LHCN-M2 (cell line): ENCODE measurements around the gene ZNF672. TPM values are rescaled to one million over a fixed set of nuclear protein-coding genes. Genes with fewer than 3 reads are reported as not detected.
"Not testable (repeated sequence)": the region's sequence is repeated elsewhere in the genome, so short reads cannot be mapped to it uniquely, and the experiment has no call there.

Source experiments
- DNase-seq: peaks from one replicate; pipeline ENCODE4 v3.0.0-alpha.2; 2012; ENCODE audit warnings: low read depth
- total RNA-seq: library from RNA; depleted of rRNA; stranded (reverse); fragments of >200 nt; gene quantifications from 2 replicates; pipeline ENCODE4 v1.2.3, GENCODE V29; 2014; rRNA removed

Gene ZNF672
- total RNA-seq, 1 experiment from 2014 or later = 28.4 TPM

GRCh38 chr1:248884632-248885295 is 46.7 kb downstream of the ZNF672 start:
- peak; percentile 24 for DNase-seq

DNA sequence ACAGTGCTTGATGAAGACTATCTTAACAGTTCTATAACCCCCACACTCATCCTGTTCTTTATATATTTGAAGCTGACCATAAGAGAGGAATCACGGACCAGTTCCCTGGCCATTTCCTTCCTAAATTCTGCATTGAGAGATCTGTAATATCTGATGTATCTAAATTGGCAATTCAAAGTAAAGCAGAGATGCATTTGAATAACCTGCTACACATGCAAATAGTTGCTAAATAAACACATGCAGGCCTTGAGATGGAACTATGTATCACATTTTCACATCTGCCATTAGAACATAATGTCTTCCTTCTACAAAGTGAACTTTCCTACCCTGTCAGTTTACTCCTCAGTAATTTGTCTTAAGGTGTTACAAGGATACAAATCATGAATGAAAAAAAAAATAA is 47.6 kb downstream of the ZNF672 start:
- no peak for DNase-seq

GRCh38 chr1:248886237-248886895 is 48.3 kb downstream of the ZNF672 start:
- peak; percentile 59 for DNase-seq

DNA sequence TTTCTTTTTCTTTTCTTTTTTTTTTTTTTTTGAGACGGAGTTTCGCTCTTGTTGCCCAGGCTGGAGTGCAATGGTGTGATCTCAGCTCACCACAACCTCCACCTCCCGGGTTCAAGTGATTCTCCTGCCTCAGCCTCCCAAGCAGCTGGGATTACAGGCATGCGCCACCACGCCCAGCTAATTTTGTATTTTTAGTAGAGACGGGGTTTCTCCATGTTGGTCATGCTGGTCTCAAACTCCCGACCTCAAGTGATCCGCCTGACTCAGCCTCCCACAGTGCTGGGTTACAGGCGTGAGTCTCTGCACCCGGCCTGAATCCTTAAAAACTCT is 51.9 kb downstream of the ZNF672 start:
- DNase-seq = not testable (repeated sequence)

GRCh38 chr1:248890549-248891498 is 52.8 kb downstream of the ZNF672 start:
- DNase-seq = no peak

DNA sequence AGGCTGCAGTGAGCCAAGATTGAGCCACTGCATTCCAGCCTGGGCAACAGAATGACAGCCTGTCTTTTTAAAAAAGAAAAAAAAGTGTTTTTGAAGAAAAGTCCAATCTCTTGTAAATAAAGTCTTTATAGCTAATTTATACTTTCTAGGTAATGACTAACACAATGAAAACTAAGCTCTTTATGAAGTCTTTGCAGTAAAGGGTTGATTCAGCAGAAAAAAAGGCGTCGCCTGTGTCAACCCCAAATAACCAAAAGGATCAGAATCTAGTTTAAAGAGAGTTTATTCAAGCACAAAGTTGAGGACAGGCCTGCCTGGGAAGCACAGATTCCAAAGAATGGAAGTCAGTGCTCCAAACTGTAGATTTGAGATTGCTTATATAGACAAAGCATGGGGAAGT is 53.7 kb downstream of the ZNF672 start:
- DNase-seq = no peak

DNA sequence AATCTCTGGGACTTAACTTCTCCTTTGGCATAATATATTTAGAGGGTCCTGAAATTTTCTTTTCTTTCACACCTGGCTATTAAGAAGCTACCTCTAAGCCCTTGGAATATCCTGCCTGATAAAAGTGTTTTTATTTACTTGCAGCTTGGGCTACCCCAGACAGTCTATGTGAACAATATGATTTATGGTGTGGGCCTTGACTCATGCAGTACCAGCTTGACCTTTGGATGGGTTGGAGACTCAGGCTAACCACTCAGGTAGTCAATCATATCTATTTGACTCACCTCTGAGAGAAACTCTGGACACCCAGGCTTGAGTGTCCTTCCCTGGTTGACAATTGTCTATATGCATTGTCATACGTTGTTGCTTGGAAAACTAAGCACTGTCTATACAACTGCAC is 54.6 kb downstream of the ZNF672 start:
- DNase-seq = no peak

- no peak for DNase-seq
These were observed 56.8 kb downstream of the ZNF672 start for GRCh38 chr1:248894837-248895236.

- no peak for DNase-seq
These were observed 59.7 kb downstream of the ZNF672 start for GRCh38 chr1:248897412-248898337.

Other genes starting within 250 kb of the ZNF672 start
- not detected in 2 replicates for gene OR2T10, start 240.5 kb upstream of the ZNF672 start, total RNA-seq
- not detected in 2 replicates for gene OR2T11, start 203.1 kb upstream of the ZNF672 start, total RNA-seq
- not detected in 2 replicates for gene OR2T35, start 192.9 kb upstream of the ZNF672 start, total RNA-seq
- not detected in 2 replicates for gene OR2T27, start 182.7 kb upstream of the ZNF672 start, total RNA-seq
- gene OR14I1, start 135.5 kb upstream of the ZNF672 start, total RNA-seq = not detected in 2 replicates
- gene LYPD8, start 82.5 kb upstream of the ZNF672 start, total RNA-seq = not detected in 2 replicates
- gene SH3BP5L, start 12.3 kb upstream of the ZNF672 start, total RNA-seq = 18.0 and 24.3 TPM in 2 replicates
- gene ZNF692, start 20.9 kb downstream of the ZNF672 start, total RNA-seq = 44.6 and 44.8 TPM in 2 replicates
- 4.7 and 6.3 TPM in 2 replicates for gene PGBD2, start 68.0 kb downstream of the ZNF672 start, total RNA-seq